SHP77 (cell line): ENCODE results near the gene C6orf163.

Experiments
- DNase-seq, 2 experiments: peaks; one replicate each; lab custom pipeline; 2025; lab: John Stamatoyannopoulos, UW

The C6orf163 gene

GRCh38 chr6:87357479-87358196 lies 13.0 kb downstream of the C6orf163 start:
- DNase-seq, result no peak

DNA sequence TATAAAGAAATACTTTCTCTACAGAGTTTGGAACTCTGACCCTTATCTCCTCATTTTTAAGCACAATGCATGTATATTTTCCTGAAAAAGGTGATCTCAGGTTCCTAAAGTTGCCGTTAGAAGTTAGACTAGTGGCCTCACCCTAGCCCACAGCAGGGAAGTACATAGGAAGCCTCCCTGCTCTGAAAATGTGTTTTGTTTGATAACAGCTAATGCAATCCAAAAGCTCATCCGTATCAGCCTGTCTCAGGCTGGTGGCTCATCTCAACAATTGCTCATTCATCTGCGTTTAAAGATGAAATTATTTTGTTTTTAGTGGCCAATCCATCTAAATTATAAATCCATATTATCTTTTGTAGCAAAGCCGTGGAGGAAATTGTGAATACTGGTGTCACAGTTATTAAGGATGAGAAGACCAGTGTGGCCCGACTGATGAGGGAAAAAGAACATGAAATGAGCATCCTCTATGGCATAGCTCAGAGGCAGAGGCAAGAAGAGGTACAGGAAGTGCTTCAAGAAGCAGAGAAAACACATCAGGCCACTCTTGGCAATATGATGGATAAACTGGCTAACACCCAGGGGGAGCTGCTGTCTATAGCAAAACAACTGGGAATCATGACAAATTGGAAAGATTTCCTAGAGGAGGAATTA lies 20.1 kb downstream of the C6orf163 start:
- DNase-seq, result no peak

GRCh38 chr6:87366072-87366827 lies 21.6 kb downstream of the C6orf163 start:
- DNase-seq, result no peak

DNA sequence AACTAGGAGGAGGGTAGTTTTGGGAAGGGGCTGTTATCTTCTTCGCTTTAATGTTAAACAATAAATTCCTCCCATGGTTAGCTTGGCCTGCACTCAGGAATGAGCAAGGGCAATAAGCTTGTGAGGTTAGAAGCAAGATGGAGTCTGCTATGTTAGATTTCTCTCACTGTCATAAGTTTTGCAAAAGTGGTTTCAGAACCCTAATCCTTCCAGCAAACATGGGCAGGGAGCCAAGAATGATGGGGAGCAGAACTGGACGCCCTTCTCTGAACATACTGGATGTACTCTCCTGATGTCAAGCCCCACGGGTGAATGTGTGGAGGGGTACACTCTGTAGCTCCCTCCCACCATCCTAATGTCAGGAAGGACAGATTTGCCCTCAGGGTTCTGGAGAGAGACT lies 22.3 kb downstream of the C6orf163 start:
- no peak for DNase-seq

- DNase-seq, result no peak
Observed at GRCh38 chr6:87373377-87373776, 28.8 kb downstream of the C6orf163 start.

DNA sequence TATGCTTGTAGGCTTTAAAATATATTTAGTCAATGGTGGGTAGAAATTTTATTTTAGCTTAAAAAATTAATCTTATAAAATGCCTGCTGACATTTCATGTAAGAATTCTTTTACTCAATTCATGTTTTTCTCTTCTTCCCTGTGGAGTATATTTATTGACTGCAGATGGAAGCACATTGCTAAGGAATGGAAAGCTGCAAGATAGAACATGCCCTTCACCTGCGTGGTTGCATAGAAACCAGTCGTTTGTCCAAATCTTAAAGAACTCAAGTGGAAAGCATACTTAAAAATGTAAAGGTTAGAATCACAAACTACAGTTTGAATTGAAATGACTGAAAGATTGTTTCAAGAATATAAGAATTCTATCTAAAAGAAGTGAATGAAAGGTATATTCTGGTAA lies 30.7 kb downstream of the C6orf163 start:
- no peak for DNase-seq

DNA sequence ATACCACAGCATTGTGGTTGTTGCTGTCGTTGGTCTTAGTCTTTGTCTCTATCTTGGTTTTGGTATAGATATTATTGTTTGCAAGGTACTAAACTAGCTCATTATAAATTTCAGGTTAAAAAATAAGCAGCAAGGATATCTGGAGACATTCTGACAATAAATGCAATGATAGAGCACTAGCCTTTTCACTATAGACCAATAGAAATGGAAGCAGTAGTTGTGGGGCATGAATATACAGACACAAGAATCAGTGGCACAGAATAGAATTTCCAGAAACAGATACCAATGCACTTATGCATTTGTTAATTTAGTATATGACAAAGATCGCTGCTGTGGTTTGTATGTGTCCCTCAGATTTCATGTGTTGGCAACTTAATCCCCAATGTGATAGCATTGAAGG lies 32.0 kb downstream of the C6orf163 start:
- DNase-seq, result no peak

GRCh38 chr6:87378947-87379346 lies 34.3 kb downstream of the C6orf163 start:
- no peak for DNase-seq

DNA sequence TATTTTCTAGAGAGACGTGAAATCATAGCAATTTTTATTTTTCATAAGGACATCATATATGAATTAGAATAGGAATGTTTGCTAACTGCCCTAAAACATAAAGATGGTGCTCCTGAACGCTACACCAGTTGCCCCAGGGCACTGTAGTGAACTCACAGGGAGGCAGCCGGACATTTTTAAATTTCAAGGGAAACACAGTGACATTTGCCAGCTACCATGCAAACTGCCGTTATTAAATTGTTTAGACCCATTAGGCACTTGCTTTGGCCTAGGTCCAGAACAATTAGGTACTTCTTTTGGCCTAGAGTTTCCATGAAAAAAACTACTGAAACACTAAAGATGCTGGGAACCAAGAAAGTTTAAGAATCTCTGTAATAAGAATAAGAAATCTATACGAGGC lies 38.2 kb downstream of the C6orf163 start:
- no peak for DNase-seq

GRCh38 chr6:87384038-87384437 lies 39.4 kb downstream of the C6orf163 start:
- DNase-seq, result no peak

DNA sequence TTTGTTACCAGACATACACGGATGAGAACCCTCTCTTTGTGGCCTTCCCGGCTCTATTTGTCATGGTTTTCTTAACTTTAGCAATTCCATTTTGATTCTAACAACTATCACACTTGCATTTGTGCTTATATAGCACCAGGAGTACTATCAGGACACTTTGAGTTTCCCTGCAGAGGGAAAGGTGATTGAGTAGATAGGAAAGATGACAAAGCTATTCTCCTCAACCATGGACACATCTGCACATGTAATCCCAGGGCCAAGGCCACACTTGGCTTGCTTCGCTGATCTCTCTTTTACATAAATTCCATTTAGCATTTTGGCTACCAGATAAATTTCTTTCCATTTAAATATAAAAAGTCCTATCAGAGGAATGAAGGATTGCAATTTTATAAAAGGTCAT lies 39.8 kb downstream of the C6orf163 start:
- no peak for DNase-seq

- DNase-seq, result peak; percentile 19 to 61
Observed at GRCh38 chr6:87391334-87391733, 46.7 kb downstream of the C6orf163 start.

DNA sequence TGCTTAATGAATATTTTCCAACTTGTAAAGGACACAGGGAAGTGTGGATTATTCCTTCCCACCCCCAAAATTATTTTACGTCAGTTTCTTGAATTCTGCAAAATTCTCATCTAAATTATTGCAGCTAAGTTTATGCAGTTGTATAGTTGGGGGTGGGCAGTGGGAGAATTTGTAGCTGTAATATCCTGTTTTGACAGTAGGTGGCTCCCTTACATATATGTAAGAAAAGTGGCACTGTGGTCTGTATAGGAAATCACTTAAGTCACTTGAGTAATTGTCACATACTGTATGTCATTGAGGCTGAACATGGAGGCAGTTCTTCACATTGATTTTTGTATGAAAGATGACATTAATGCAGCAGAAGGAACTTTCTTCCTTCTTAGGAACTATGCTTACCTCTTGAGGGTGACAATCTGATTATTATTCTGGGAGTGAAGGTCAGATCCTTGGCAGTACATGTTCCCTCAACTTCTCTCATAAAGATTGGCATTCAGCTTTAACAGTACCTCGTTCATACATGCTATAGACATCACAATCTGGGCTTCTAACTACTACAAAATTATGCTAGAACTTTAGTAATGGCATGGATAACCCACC lies 48.5 kb downstream of the C6orf163 start:
- peak; percentile 62 for DNase-seq

- DNase-seq, result no peak
Observed at GRCh38 chr6:87395431-87395830, 50.8 kb downstream of the C6orf163 start.

DNA sequence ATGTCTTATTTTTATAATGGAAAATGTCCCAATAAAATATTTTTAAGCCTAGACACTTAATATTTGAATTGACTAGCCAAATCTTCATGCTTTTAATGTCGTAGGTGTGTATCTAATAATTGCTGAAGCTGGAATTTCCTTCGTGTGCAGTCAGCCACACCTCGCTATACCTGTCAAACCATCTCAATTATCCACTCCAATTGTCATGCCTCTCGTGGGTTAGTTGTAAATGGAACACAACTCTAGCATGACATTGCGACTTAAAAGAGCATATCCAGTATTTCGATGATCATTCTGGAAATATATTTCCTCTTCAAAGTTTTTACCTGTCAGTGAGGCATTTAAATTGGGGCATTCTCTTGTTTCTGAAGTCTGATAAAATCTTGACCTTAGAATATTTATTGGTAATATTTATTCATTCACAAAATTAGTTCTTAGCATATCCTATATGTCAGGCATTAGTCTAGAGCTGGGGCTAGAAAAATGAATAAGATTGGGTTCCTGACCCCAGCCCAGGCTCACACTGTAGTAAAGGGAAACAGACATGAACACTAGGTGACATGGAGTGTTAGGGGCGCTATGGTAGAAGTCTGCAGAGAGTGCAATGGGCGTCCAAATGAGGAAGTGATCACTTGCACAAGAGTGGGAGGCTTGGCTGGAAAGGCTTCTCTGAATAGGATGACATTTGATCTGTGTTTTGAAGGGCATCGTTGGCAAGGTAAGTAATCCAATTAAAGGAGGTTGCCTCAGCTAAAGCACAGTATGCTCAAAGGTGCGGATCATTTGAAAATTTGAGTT lies 52.2 kb downstream of the C6orf163 start:
- DNase-seq, result no peak

DNA sequence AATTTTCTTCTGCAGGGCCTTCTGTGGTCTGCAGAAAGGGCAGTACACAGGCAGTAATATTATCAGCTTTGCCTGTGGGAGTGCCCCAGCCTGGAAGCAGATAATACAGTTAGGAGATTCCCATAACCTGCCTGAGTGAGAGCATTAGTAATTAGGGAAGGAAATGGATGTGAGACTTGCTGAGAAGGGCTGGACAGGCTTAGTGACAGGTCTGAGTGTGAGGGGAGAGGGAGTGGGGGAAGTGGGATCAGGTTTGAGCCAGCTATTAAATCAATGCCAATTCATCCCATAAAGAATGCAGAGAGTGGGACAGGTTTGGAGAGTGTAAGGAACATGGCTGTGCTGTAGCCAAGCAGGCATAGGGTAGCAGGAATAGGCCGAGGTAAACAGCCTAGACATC lies 53.0 kb downstream of the C6orf163 start:
- no peak for DNase-seq

- DNase-seq, result no peak
Observed at GRCh38 chr6:87401832-87402231, 57.2 kb downstream of the C6orf163 start.

DNA sequence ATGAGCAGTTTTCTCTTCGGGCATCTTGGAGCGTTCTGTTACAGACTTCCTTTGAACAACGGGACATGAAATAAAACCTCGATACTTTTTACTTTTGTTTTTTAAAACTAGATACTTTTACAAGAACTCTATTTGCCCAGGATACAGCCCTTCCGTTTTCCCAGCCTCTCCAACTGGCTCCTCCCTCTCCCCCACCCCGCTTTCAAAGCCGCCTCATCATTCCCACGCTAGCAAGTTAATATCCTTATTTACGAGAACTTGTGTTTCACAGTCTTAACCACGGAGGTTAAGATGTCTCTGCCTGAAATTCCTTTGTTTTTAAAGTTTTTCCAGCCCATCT lies 62.9 kb downstream of the C6orf163 start:
- DNase-seq, result peak in 1 of 2 experiments; percentile 42

DNA sequence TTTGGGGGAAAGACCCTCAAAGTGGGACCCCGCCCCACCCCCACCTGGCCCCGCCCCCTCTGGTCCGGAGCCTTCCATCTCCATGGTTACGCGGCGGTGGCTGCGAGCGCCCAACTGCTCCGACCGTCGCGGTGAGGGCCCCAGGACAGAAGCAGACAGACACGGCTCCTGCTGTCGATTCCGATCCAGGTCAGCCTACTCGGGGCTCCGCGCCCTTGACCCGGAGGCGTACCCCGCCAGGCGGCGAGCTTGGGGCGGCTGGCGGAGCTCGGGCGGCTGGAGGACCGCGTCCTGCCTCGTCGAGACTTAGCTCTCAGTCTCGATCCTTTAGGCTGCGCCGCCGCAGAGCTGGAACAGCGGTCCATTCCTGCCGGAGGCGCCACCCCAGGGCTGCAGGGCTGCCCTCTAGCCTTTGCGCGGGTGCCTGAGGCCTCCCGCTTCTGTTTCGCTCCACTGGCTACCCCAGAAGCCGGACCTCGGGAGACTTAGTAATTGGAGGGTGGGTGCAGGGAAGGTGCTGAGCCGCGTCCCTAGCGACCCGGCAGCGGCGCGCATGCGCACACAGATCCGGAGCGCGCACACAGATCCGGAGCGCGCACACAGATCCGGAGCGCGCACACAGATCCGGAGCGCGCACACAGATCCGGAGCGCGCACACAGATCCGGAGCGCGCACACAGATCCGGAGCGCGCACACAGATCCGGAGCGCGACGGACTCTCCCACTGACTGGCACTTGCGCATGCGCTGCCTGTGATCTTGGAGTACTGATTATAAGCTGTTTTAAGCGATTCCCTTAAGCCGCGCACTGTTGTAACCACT lies 63.5 kb downstream of the C6orf163 start, which contains the start of gene CFAP206:
TSS of gene CFAP206 (plus strand) at position 72 of the 820 bp plus-strand sequence. CDS start 1,868 bp downstream, outside the sequence.
- DNase-seq, result peak; percentile 74 to 82

GRCh38 chr6:87408721-87409155 lies 64.1 kb downstream of the C6orf163 start:
- peak in 1 of 2 experiments; percentile 44 for DNase-seq
